Measurements from ENCODE around the gene EVPLL.

DNA sequence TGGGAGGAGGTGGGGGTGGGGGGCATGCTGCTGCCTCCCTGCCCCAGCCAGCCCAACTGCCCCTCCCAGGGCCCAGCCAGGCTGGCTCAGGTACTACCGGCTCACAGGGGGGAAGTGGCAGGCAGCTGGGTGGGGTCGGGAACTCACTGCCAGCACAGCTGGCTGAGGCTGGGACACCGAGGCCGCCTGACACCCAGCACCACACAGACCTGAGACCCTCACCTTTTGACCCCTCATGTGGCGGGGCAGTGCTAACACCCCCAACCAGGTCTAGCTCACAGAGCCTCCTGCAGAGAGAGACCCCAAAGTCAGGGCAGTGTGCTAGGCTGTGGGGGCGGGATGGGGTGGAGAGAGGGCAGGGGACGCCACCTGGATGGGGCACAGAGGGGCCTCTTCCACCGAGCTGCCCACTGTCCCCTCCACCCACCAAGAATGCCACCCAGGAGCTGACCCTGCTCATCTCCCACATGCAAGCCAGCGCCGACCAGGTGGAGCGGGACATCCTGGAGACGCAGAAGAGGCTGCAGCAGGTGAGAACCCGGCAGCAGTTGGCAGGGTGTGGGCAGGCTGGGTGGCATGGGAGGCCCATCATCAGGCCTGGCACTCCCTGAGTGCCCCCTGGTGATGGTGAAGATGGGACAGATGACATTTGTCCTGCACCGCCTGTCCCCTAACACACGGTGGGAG, 3.0 kb downstream of the EVPLL start:
- no peak for TF ChIP-seq POLR2AphosphoS5 (IDR thresholded peaks at IDR 0.05)
- TF ChIP-seq CTCF (IDR thresholded peaks at IDR 0.05 in 8 of 11, conservative IDR thresholded peaks at IDR 0.05 in 3 of 11) = no peak

All from spleen (tissue), 7 donors.